CD14-positive monocyte (primary cell): Measurements from ENCODE around the gene TATDN3. TPM values are rescaled to one million over a fixed set of nuclear protein-coding genes. Genes with fewer than 3 reads are reported as not detected.
"Not testable (repeated sequence)": the region's sequence is repeated elsewhere in the genome, so short reads cannot be mapped to it uniquely, and the experiment has no call there.

Source experiments
- DNase-seq, 3 donors: peaks; one replicate each; pipeline ENCODE4 v3.0.0-alpha.2; 2011 to 2022
- H2AFZ ChIP-seq: 2 replicates; pipeline ENCODE4 v1.6.0; 2012; ENCODE audit warnings: mild to moderate bottlenecking, low read depth, low read length, inconsistent platforms; ENCODE audit not compliant: insufficient read depth, poor library complexity, severe bottlenecking
- H3K27ac ChIP-seq, 2 donors: 1 replicate in 1 of 2; 2 replicates in 1 of 2; pipeline ENCODE4 v1.5.1; 2012 to 2013; ENCODE audit warnings: low read length in 2 of 2, control low read depth in 1 of 2, inconsistent platforms in 1 of 2, low read depth in 1 of 2, mild to moderate bottlenecking in 1 of 2
- H3K27me3 ChIP-seq, 2 donors: one replicate each; pipeline versions ENCODE4 v1.6.0 to v1.6.1; 2011 to 2013; ENCODE audit warnings: low read length in 2 of 2; ENCODE audit not compliant: control insufficient read depth in 2 of 2, insufficient read depth in 2 of 2
- H3K36me3 ChIP-seq, 2 donors: replicated peaks in 1 of 2; 1 replicate in 1 of 2; 2 replicates in 1 of 2; pipeline versions ENCODE4 v1.5.1 to v1.6.1; 2012 to 2013; ENCODE audit warnings: low read length in 2 of 2, control low read depth in 1 of 2, inconsistent platforms in 1 of 2, mild to moderate bottlenecking in 1 of 2; ENCODE audit not compliant: insufficient read depth in 2 of 2, control insufficient read depth in 1 of 2
- H3K4me1 ChIP-seq, 2 donors: 1 replicate in 1 of 2; 2 replicates in 1 of 2; pipeline versions ENCODE4 v1.5.1 to v1.6.1; 2012 to 2013; ENCODE audit warnings: low read length in 2 of 2, control low read depth in 1 of 2, inconsistent platforms in 1 of 2, mild to moderate bottlenecking in 1 of 2, moderate library complexity in 1 of 2; ENCODE audit not compliant: insufficient read depth in 2 of 2, control insufficient read depth in 1 of 2
- H3K4me2 ChIP-seq: replicated peaks from 2 replicates; pipeline ENCODE3; 2012; ENCODE audit warnings: low read length, moderate library complexity, mild to moderate bottlenecking; ENCODE audit not compliant: poor library complexity, severe bottlenecking; ENCODE audit errors: extremely low read depth
- H3K4me3 ChIP-seq, 3 experiments: fragments of 200-600 bp in 1 of 3; sonication (generic) in 1 of 3; replicated peaks in 1 of 3; 1 replicate in 2 of 3; 2 replicates in 1 of 3; pipeline ENCODE4 v1.5.1; 2011 to 2013; ENCODE audit warnings: low read length in 3 of 3, mild to moderate bottlenecking in 3 of 3, control low read depth in 2 of 3, low read depth in 2 of 3, inconsistent platforms in 1 of 3, moderate library complexity in 1 of 3
- H3K79me2 ChIP-seq: 2 replicates; pipeline ENCODE4 v1.6.0; 2012; ENCODE audit warnings: mild to moderate bottlenecking, control low read depth, inconsistent platforms, low read length, moderate library complexity; ENCODE audit not compliant: insufficient read depth
- H3K9ac ChIP-seq: 2 replicates; pipeline ENCODE4 v1.6.0; 2017; ENCODE audit warnings: low read length, mild to moderate bottlenecking; ENCODE audit not compliant: insufficient read depth, poor library complexity, severe bottlenecking
- H3K9me3 ChIP-seq, 2 donors: replicated peaks in 1 of 2; 1 replicate in 1 of 2; 2 replicates in 1 of 2; pipeline versions ENCODE4 v1.5.1 to v1.6.1; 2012 to 2013; ENCODE audit warnings: low read length in 2 of 2, control low read depth in 1 of 2; ENCODE audit not compliant: control insufficient read depth in 1 of 2, insufficient read depth in 1 of 2
- H4K20me1 ChIP-seq: 2 replicates; pipeline ENCODE4 v1.6.0; 2012; ENCODE audit warnings: mild to moderate bottlenecking, low read length, control low read depth, moderate library complexity; ENCODE audit not compliant: insufficient read depth
- H3K27ac Mint-ChIP-seq, 7 donors: one replicate each; pipeline ENCODE4 v1.8.0; 2020; ENCODE audit warnings: mild to moderate bottlenecking in 7 of 7, mixed read lengths in 7 of 7, moderate library complexity in 6 of 7, inconsistent platforms in 2 of 7
- H3K27me3 Mint-ChIP-seq, 3 donors: one replicate each; pipeline ENCODE4 v1.8.0; 2021 to 2022; ENCODE audit warnings: low read depth in 3 of 3, mild to moderate bottlenecking in 3 of 3, mixed read lengths in 3 of 3, moderate library complexity in 3 of 3, inconsistent platforms in 1 of 3
- H3K36me3 Mint-ChIP-seq, 2 donors: one replicate each; pipeline ENCODE4 v1.8.0; 2020; ENCODE audit warnings: mixed read lengths in 2 of 2, inconsistent platforms in 1 of 2, mild to moderate bottlenecking in 1 of 2
- H3K4me1 Mint-ChIP-seq: one replicate; pipeline ENCODE4 v1.8.0; 2020; ENCODE audit warnings: mild to moderate bottlenecking, mixed read lengths
- H3K4me3 Mint-ChIP-seq, 2 donors: one replicate each; pipeline ENCODE4 v1.8.0; 2020; ENCODE audit warnings: mild to moderate bottlenecking in 2 of 2, mixed read lengths in 2 of 2, moderate library complexity in 1 of 2
- H3K9me3 Mint-ChIP-seq, 7 donors: one replicate each; pipeline ENCODE4 v1.8.0; 2020 to 2022; ENCODE audit warnings: mixed read lengths in 7 of 7, mild to moderate bottlenecking in 6 of 7, moderate library complexity in 6 of 7, inconsistent platforms in 2 of 7
- WGBS: methylation state at CpG from one replicate; pipeline ENCODE4 v1.1.5; 2013; ENCODE audit warnings: missing lambda C conversion rate; ENCODE audit not compliant: insufficient coverage; 5-methylcytosine and 5-hydroxymethylcytosine counted together
- intact Hi-C, 2 donors: fragments of 100-400 bp; cut with micrococcal nuclease; formaldehyde crosslinking; loops; one replicate each; pipeline versions ENCODE4 v1.15.0 to v1.15.1; 2023
- polyA plus RNA-seq, 3 donors: library from polyadenylated mRNA; depleted of rRNA in 1 of 3; unstranded in 2 of 3; stranded (reverse) in 1 of 3; fragments of 300-500 nt in 2 of 3; fragments of >200 nt in 1 of 3; fragmentation: Illumina TruSeq in 2 of 3; gene quantifications; 1 replicate in 2 of 3; 2 replicates in 1 of 3; pipeline ENCODE4 v1.2.3, GENCODE V29; 2012 to 2021
- TF ChIP-seq, protein P1 (sequence below): fragments of 200-600 bp; IDR thresholded peaks from one replicate; pipeline ENCODE4 v1.8.0; 2022; ENCODE audit warnings: antibody characterized with exemption, mild to moderate bottlenecking

TATDN3 gene
- polyA plus RNA-seq, 3 donors = 12.1 to 34.3 (median 31.4) TPM

DNA sequence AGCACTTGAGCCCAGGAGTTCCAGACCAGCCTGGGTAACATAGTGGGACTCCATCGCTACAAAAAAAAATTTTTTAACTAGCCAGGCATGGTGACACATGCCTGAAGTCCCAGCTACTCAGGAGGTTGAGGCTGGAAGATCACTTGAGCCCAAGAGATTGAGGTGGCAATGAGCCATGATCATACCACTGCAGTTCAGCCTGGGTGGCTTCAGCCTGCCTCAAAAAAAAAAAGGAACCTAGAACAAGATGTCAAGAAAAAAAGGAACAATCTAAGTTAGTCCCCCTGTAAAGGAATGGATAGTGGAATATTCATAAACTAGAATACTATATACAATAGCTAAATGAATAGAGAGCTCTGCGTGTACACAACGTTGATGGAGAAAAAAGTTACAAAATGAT, 14.5 kb upstream of the TATDN3 start:
- H3K27ac Mint-ChIP-seq = peak overlapping the region in 5 of 7 donors; percentile 26 to 85 (median 58)
- H3K9me3 Mint-ChIP-seq = peaks cover 0 to 3% (median 0%) of the 10 kb centered on the region in 7 donors
- no peaks in the 10 kb centered on the region for H3K27me3 Mint-ChIP-seq
- peaks cover 12 to 17% of the 10 kb centered on the region in 2 donors for H3K36me3 Mint-ChIP-seq
- Histone ChIP-seq H3K79me2 (peaks cover 13% of the 10 kb centered on the region), H3K27ac (peak overlapping the region in 1 of 2 donors; percentile 37), H3K9me3 (no peaks in the 10 kb centered on the region), H2AFZ (no peak overlapping the region), H4K20me1 (no peaks in the 10 kb centered on the region), H3K27me3 (no peaks in the 10 kb centered on the region), H3K9ac (no peak overlapping the region), H3K36me3 (peaks cover 11 to 16% of the 10 kb centered on the region in 2 donors), H3K4me1 (peaks cover 17 to 32% of the 10 kb centered on the region in 2 donors), H3K4me2 (no peak overlapping the region), H3K4me3 (no peak overlapping the region)
- no CpG with 5 or more reads among the region's 3 CpGs for WGBS
- no peak overlapping the region for H3K4me3 Mint-ChIP-seq
- DNase-seq = peak in 2 of 3 donors; percentile 16 to 32
- TF ChIP-seq, protein P1, sequence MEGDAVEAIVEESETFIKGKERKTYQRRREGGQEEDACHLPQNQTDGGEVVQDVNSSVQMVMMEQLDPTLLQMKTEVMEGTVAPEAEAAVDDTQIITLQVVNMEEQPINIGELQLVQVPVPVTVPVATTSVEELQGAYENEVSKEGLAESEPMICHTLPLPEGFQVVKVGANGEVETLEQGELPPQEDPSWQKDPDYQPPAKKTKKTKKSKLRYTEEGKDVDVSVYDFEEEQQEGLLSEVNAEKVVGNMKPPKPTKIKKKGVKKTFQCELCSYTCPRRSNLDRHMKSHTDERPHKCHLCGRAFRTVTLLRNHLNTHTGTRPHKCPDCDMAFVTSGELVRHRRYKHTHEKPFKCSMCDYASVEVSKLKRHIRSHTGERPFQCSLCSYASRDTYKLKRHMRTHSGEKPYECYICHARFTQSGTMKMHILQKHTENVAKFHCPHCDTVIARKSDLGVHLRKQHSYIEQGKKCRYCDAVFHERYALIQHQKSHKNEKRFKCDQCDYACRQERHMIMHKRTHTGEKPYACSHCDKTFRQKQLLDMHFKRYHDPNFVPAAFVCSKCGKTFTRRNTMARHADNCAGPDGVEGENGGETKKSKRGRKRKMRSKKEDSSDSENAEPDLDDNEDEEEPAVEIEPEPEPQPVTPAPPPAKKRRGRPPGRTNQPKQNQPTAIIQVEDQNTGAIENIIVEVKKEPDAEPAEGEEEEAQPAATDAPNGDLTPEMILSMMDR = no peak
- peaks cover 38% of the 10 kb centered on the region for H3K4me1 Mint-ChIP-seq
- intact Hi-C loops = no loop called here

DNA sequence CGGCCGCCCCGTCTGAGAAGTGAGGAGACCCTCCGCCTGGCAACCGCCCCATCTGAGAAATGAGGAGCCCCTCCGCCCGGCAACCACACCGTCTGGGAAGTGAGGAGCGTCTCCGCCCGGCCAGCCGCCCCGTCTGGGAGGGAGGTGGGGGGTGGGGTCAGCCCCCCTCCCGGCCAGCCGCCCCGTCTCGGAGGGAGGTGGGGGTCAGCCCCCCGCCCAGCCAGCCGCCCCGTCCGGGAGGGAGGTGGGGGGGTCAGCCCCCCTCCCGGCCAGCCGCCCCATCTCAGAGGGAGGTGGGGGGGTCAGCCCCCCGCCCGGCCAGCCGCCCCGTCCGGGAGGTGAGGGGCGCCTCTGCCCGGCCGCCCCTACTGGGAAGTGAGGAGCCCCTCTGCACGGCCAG, 12.6 kb upstream of the TATDN3 start:
- H3K9me3 Mint-ChIP-seq, DNase-seq, H3K27ac ChIP-seq, H3K4me3 Mint-ChIP-seq, H2AFZ ChIP-seq, H3K79me2 ChIP-seq, H4K20me1 ChIP-seq, H3K4me2 ChIP-seq, H3K9ac ChIP-seq, H3K27ac Mint-ChIP-seq, intact Hi-C loops, H3K27me3 Mint-ChIP-seq, H3K4me3 ChIP-seq, H3K27me3 ChIP-seq, H3K9me3 ChIP-seq: not testable (repeated sequence)
- peaks cover 19 to 35% of the 10 kb centered on the region in 2 donors for H3K4me1 ChIP-seq
- Mint-ChIP-seq H3K36me3 (peaks cover 25 to 27% of the 10 kb centered on the region in 2 donors), H3K4me1 (peaks cover 36% of the 10 kb centered on the region)
- H3K36me3 ChIP-seq = peaks cover 21 to 26% of the 10 kb centered on the region in 2 donors
- no CpG with 5 or more reads among the region's 32 CpGs for WGBS
